WTC11 (cell line): Measurements from ENCODE around the gene IQSEC1. TPM values are rescaled to one million over a fixed set of nuclear protein-coding genes. Genes with fewer than 3 reads are reported as not detected.

Source experiments
- ATAC-seq: fragments of 200-7000 bp; cut with Tn5 transposase; 2 replicates; pipeline ENCODE4 v1.10.0; 2021; ENCODE audit warnings: mild to moderate bottlenecking, moderate library complexity
- CTCF ChIA-PET: fragments of 300-600 bp; sonication (Branson Sonifier 250); formaldehyde crosslinking; loops from one replicate; lab custom pipeline; 2021; ENCODE audit warnings: antibody characterized with exemption; lab: Charles Lee
- POLR2A ChIA-PET: fragments of 350-600 bp; sonication (Branson Sonifier 250); formaldehyde crosslinking; loops from one replicate; lab custom pipeline; 2021; ENCODE audit warnings: antibody characterized with exemption; lab: Charles Lee
- DNase-seq: peaks from one replicate; pipeline ENCODE4 v3.0.0; 2021; ENCODE audit warnings: low spot score
- H3K27ac Mint-ChIP-seq: 2 replicates; pipeline ENCODE4 v1.8.0; 2021; ENCODE audit warnings: mixed read lengths
- H3K27me3 Mint-ChIP-seq: 2 replicates; pipeline ENCODE4 v1.8.0; 2021; ENCODE audit warnings: low read depth, mild to moderate bottlenecking, moderate library complexity, mixed read lengths
- H3K36me3 Mint-ChIP-seq: 2 replicates; pipeline ENCODE4 v1.8.0; 2021; ENCODE audit warnings: mixed read lengths
- H3K4me1 Mint-ChIP-seq: 2 replicates; pipeline ENCODE4 v1.8.0; 2022; ENCODE audit warnings: mixed read lengths
- H3K4me3 Mint-ChIP-seq: 2 replicates; pipeline ENCODE4 v1.8.0; 2021; ENCODE audit warnings: mild to moderate bottlenecking, moderate library complexity, mixed read lengths
- H3K9me3 Mint-ChIP-seq: 2 replicates; pipeline ENCODE4 v1.8.0; 2021; ENCODE audit warnings: mixed read lengths
- AFF4 ChIP-seq: sonication (generic); formaldehyde crosslinking; IDR thresholded peaks from 2 replicates; pipeline ENCODE4 v1.8.1; 2023; ENCODE audit warnings: mild to moderate bottlenecking, missing genetic modification reagents, borderline replicate concordance
- CREM ChIP-seq: sonication (generic); formaldehyde crosslinking; IDR thresholded peaks from 2 replicates; pipeline ENCODE4 v1.8.1; 2022; ENCODE audit warnings: mild to moderate bottlenecking, missing genetic modification reagents, moderate library complexity
- E2F5 ChIP-seq: sonication (generic); formaldehyde crosslinking; IDR thresholded peaks from 2 replicates; pipeline ENCODE4 v1.8.1; 2022; ENCODE audit warnings: mild to moderate bottlenecking, moderate library complexity, missing genetic modification reagents
- ELF4 ChIP-seq: sonication (generic); formaldehyde crosslinking; IDR thresholded peaks from 2 replicates; pipeline ENCODE4 v1.8.1; 2022; ENCODE audit warnings: low read depth, mild to moderate bottlenecking, moderate library complexity, missing genetic modification reagents
- GTF2I ChIP-seq: fragments of 250-450 bp; sonication (Bioruptor Pico); conservative IDR thresholded peaks from 2 replicates; pipeline ENCODE4 v1.4.0; 2021; ENCODE audit warnings: mild to moderate bottlenecking
- HMGA2 ChIP-seq: fragments of 250-450 bp; sonication (Bioruptor Pico); IDR thresholded peaks from 2 replicates; pipeline ENCODE4 v1.4.0; 2021; ENCODE audit warnings: mild to moderate bottlenecking, moderate library complexity
- MXD4 ChIP-seq: fragments of 250-450 bp; sonication (Bioruptor Pico); IDR thresholded peaks from 2 replicates; pipeline ENCODE4 v1.8.0; 2021; ENCODE audit warnings: mild to moderate bottlenecking, moderate library complexity, borderline replicate concordance
- NFYB ChIP-seq: sonication (generic); formaldehyde crosslinking; conservative IDR thresholded peaks from 2 replicates; pipeline ENCODE4 v1.8.0; 2022; ENCODE audit warnings: low read depth, missing genetic modification reagents
- NR1H2 ChIP-seq: sonication (generic); formaldehyde crosslinking; IDR thresholded peaks from 2 replicates; pipeline ENCODE4 v1.9.0; 2021; ENCODE audit warnings: mild to moderate bottlenecking, moderate library complexity, missing genetic modification reagents
- TP53 ChIP-seq: sonication (generic); formaldehyde crosslinking; IDR thresholded peaks from 2 replicates; pipeline ENCODE4 v1.8.1; 2023; ENCODE audit warnings: mild to moderate bottlenecking, missing genetic modification reagents
- ZNF138 ChIP-seq: sonication (generic); formaldehyde crosslinking; conservative IDR thresholded peaks from 2 replicates; pipeline ENCODE4 v1.8.1; 2022; ENCODE audit warnings: mild to moderate bottlenecking, moderate library complexity, missing genetic modification reagents
- ZNF219 ChIP-seq: sonication (generic); formaldehyde crosslinking; IDR thresholded peaks from 2 replicates; pipeline ENCODE4 v1.8.0; 2023; ENCODE audit warnings: missing genetic modification reagents, mild to moderate bottlenecking, borderline replicate concordance
- ZNF317 ChIP-seq: sonication (generic); formaldehyde crosslinking; IDR thresholded peaks from 2 replicates; pipeline ENCODE4 v1.8.1; 2023; ENCODE audit warnings: low read depth, mild to moderate bottlenecking, moderate library complexity, missing genetic modification reagents, borderline replicate concordance
- ZSCAN18 ChIP-seq: fragments of 250-450 bp; sonication (Bioruptor Pico); IDR thresholded peaks from 2 replicates; pipeline ENCODE4 v2.1.2; 2022; ENCODE audit warnings: mild to moderate bottlenecking, moderate library complexity
- total RNA-seq: library from RNA; stranded (reverse); gene quantifications from 3 replicates; pipeline ENCODE4 v1.2.3, GENCODE V29; 2021

Gene IQSEC1
- total RNA-seq, 1 experiment from 2014 or later, result 35.0 TPM

- H3K9me3 Mint-ChIP-seq, result no peaks in the 10 kb centered on the region
- no peak overlapping the region for H3K27ac Mint-ChIP-seq
- no peaks in the 10 kb centered on the region for H3K27me3 Mint-ChIP-seq
- H3K4me1 Mint-ChIP-seq, result peaks cover 42% of the 10 kb centered on the region
- ChIA-PET CTCF (interaction anchor here (0.6 to 1.4 kb wide), 9 partner anchors 8 to 634 kb away, joined by 3 to 9 read pairs (median 3); no protein-coding TSS in a partner anchor), POLR2A (no interaction called here)
- no peak for ATAC-seq
- no peak overlapping the region for H3K4me3 Mint-ChIP-seq
- no peak for TF ChIP-seq TP53
- TF ChIP-seq NR1H2 (CRISPR knock-in tag), result no peak
- TF ChIP-seq ZSCAN18 (CRISPR knock-in tag), result no peak
- TF ChIP-seq GTF2I (CRISPR knock-in tag), result no peak
- TF ChIP-seq ZNF219, result no peak
- TF ChIP-seq E2F5 (CRISPR knock-in tag), result no peak
- TF ChIP-seq AFF4 (CRISPR knock-in tag), result no peak
- no peaks in the 10 kb centered on the region for H3K36me3 Mint-ChIP-seq
- DNase-seq, result no peak
Measured at GRCh38 chr3:13021141-13022114, 51.8 kb downstream of the IQSEC1 start.

- H3K9me3 Mint-ChIP-seq, result no peaks in the 10 kb centered on the region
- H3K27me3 Mint-ChIP-seq, result no peaks in the 10 kb centered on the region
- no peak overlapping the region for H3K4me3 Mint-ChIP-seq
- ATAC-seq, result no peak
- peaks cover 46% of the 10 kb centered on the region for H3K4me1 Mint-ChIP-seq
- CTCF ChIA-PET, result interaction anchor here (1.0 to 2.9 kb wide), 6 partner anchors 14 to 327 kb away, joined by 3 to 14 read pairs (median 4); no protein-coding TSS in a partner anchor
- POLR2A ChIA-PET, result no interaction called here
- no peak for DNase-seq
- H3K36me3 Mint-ChIP-seq, result no peaks in the 10 kb centered on the region
- TF ChIP-seq HMGA2 (CRISPR knock-in tag) (no peak), ELF4 (no peak), NFYB (CRISPR knock-in tag) (no peak), CREM (CRISPR knock-in tag) (no peak), MXD4 (no peak), ZNF138 (CRISPR knock-in tag) (no peak), ZNF219 (no peak), ZNF317 (CRISPR knock-in tag) (no peak)
- H3K27ac Mint-ChIP-seq, result peak overlapping the region; percentile 29; the same call in 1 of the 2 replicates
Measured at GRCh38 chr3:13020159-13020750, 53.0 kb downstream of the IQSEC1 start.
